ENCODE measurements around the gene EHD4.

GRCh38 chr15:41980654-41981323 is 8.4 kb upstream of the EHD4 start:
- no peak for TF ChIP-seq ZNF274 (IDR thresholded peaks at IDR 0.05; ENCODE audit: low read depth, low read length)
- no peak for TF ChIP-seq YY1 (IDR thresholded peaks at IDR 0.05; ENCODE audit: insufficient read depth, insufficient read length)
- TF ChIP-seq SUZ12 (IDR thresholded peaks at IDR 0.05; ENCODE audit: extremely low read depth, insufficient read depth, insufficient read length), result no peak
